H1 (cell line): ENCODE results near the gene SEZ6L.

Source experiments
- FOSL1 ChIP-seq: IDR thresholded peaks from 2 replicates; pipeline ENCODE4 v1.6.1; 2011; ENCODE audit warnings: mild to moderate bottlenecking, low read depth, low read length, moderate library complexity; ENCODE audit not compliant: insufficient read depth
- SP1 ChIP-seq: IDR thresholded peaks from 2 replicates; pipeline ENCODE4 v1.6.1; 2011; ENCODE audit warnings: low read depth, low read length
- SRF ChIP-seq: IDR thresholded peaks from 2 replicates; pipeline ENCODE4 v1.6.1; 2011; ENCODE audit warnings: mild to moderate bottlenecking, low read depth, low read length, moderate library complexity
- TF ChIP-seq, protein P1 (sequence below), 3 experiments: IDR thresholded peaks; 1 replicate in 2 of 3; 2 replicates in 1 of 3; pipeline versions ENCODE4 v1.5.1 to v1.6.1; 2011; ENCODE audit warnings: low read length in 3 of 3, mild to moderate bottlenecking in 3 of 3, inconsistent platforms in 2 of 3, low read depth in 1 of 3, moderate library complexity in 1 of 3; ENCODE audit not compliant: insufficient read depth in 1 of 3; ENCODE audit errors: control extremely low read depth in 1 of 3
- TF ChIP-seq, protein P2 (sequence below): IDR thresholded peaks from 2 replicates; pipeline ENCODE4 v1.6.1; 2011; ENCODE audit warnings: low read length, improper control_type of control experiment

DNA sequence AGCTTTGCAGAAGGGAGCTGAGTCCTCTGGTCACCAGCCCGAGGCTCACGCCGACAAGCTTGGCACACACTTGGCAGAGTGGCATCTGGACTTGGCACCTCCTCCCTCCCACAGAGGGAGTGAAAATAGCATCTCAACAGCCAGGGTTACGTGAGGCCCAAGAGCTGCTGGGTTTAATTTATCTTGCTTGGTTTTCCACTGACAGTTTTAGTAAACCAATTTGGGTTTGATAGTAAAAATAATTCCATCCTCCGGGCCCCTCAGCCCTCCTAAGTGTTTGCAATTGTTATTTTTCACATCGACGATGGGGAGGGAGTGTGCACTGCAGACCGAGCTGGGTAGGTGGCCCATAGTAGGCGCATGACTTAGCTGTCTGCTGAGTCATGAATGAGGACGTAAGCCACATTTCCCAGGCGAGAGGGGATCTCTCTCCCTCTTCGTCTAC, 152.2 kb downstream of the SEZ6L start:
- TF ChIP-seq SRF (no peak), FOSL1 (no peak), SP1 (no peak)
- TF ChIP-seq, protein P1, sequence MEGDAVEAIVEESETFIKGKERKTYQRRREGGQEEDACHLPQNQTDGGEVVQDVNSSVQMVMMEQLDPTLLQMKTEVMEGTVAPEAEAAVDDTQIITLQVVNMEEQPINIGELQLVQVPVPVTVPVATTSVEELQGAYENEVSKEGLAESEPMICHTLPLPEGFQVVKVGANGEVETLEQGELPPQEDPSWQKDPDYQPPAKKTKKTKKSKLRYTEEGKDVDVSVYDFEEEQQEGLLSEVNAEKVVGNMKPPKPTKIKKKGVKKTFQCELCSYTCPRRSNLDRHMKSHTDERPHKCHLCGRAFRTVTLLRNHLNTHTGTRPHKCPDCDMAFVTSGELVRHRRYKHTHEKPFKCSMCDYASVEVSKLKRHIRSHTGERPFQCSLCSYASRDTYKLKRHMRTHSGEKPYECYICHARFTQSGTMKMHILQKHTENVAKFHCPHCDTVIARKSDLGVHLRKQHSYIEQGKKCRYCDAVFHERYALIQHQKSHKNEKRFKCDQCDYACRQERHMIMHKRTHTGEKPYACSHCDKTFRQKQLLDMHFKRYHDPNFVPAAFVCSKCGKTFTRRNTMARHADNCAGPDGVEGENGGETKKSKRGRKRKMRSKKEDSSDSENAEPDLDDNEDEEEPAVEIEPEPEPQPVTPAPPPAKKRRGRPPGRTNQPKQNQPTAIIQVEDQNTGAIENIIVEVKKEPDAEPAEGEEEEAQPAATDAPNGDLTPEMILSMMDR (IDR thresholded peaks at IDR 0.05; ENCODE audit: control extremely low read depth in 1 of 3, insufficient read depth in 1 of 3, low read depth in 1 of 3, low read length in 3 of 3) = no peak
- TF ChIP-seq, protein P2, sequence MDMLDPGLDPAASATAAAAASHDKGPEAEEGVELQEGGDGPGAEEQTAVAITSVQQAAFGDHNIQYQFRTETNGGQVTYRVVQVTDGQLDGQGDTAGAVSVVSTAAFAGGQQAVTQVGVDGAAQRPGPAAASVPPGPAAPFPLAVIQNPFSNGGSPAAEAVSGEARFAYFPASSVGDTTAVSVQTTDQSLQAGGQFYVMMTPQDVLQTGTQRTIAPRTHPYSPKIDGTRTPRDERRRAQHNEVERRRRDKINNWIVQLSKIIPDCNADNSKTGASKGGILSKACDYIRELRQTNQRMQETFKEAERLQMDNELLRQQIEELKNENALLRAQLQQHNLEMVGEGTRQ = no peak
